WERI-Rb-1 (cell line): ENCODE results near the gene EPC1.
"Not testable (repeated sequence)": the region's sequence is repeated elsewhere in the genome, so short reads cannot be mapped to it uniquely, and the experiment has no call there.

Experiments used
- DNase-seq: peaks from one replicate; pipeline ENCODE4 v3.0.0-alpha.2; 2020
- H3K27ac ChIP-seq: fragments of 250-450 bp; sonication (Bioruptor Pico); 2 replicates; pipeline ENCODE4 v1.5.1; 2020; ENCODE audit warnings: mild to moderate bottlenecking, moderate library complexity
- H3K27me3 ChIP-seq: fragments of 250-450 bp; sonication (Bioruptor Pico); 2 replicates; pipeline ENCODE4 v1.5.1; 2021; ENCODE audit warnings: mild to moderate bottlenecking, low read depth, moderate library complexity; ENCODE audit not compliant: insufficient read depth, severe bottlenecking
- H3K36me3 ChIP-seq: fragments of 250-450 bp; sonication (Bioruptor Pico); 2 replicates; pipeline ENCODE4 v1.5.1; 2020; ENCODE audit warnings: mild to moderate bottlenecking, moderate library complexity
- H3K4me3 ChIP-seq: 2 replicates; pipeline ENCODE4 v1.5.1; 2011; ENCODE audit warnings: low read depth, mild to moderate bottlenecking, control low read depth, low read length
- H3K9me3 ChIP-seq: fragments of 250-450 bp; sonication (Bioruptor Pico); 2 replicates; pipeline ENCODE4 v1.5.1; 2021; ENCODE audit warnings: mild to moderate bottlenecking, moderate library complexity; ENCODE audit not compliant: severe bottlenecking
- CTCF ChIP-seq: IDR thresholded peaks from 2 replicates; pipeline ENCODE4 v1.5.1; 2011; ENCODE audit warnings: low read depth, mild to moderate bottlenecking, control low read depth, inconsistent platforms, low read length

Gene EPC1

DNA sequence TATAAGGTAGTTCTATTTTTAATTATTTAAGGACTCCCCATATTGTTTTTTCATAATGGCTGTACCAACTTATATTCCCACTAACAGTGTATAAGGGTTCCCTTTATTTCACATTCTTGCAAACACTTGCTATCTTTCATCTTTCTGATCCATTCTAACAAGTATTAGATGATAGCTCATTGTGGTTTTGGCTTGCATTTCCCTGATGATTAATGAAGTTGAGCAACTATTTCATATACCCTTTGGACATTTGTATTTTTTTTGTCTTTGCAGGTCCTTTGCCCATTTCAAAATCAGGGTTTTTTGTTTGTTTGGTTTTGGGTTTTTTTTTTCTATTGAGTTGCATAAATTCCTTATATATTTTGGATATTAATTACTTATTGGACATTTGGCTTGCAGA is 107.2 kb downstream of the EPC1 start:
- H3K36me3 ChIP-seq: no peaks in the 10 kb centered on the region
- no peak for DNase-seq
- no peaks in the 10 kb centered on the region for H3K27me3 ChIP-seq
- no peak overlapping the region for H3K27ac ChIP-seq
- H3K4me3 ChIP-seq: no peak overlapping the region
- TF ChIP-seq CTCF: no peak
- no peaks in the 10 kb centered on the region for H3K9me3 ChIP-seq

- Histone ChIP-seq H3K4me3 (no peak overlapping the region), H3K36me3 (no peaks in the 10 kb centered on the region), H3K27me3 (no peaks in the 10 kb centered on the region), H3K27ac (no peak overlapping the region), H3K9me3 (no peaks in the 10 kb centered on the region)
- no peak for TF ChIP-seq CTCF
- DNase-seq: no peak
These were observed 109.2 kb downstream of the EPC1 start for GRCh38 chr10:32237644-32238345.

- Histone ChIP-seq H3K27ac (no peak overlapping the region), H3K27me3 (no peaks in the 10 kb centered on the region), H3K36me3 (no peaks in the 10 kb centered on the region), H3K4me3 (no peak overlapping the region), H3K9me3 (no peaks in the 10 kb centered on the region)
- TF ChIP-seq CTCF: no peak
- DNase-seq: no peak
These were observed 112.5 kb downstream of the EPC1 start for GRCh38 chr10:32234471-32234870.

GRCh38 chr10:32233375-32233774 is 113.6 kb downstream of the EPC1 start:
- not testable (repeated sequence) for H3K4me3 ChIP-seq, H3K36me3 ChIP-seq, DNase-seq, H3K9me3 ChIP-seq, H3K27me3 ChIP-seq, H3K27ac ChIP-seq

- Histone ChIP-seq H3K9me3 (no peaks in the 10 kb centered on the region), H3K36me3 (no peaks in the 10 kb centered on the region), H3K27ac (no peak overlapping the region), H3K4me3 (no peak overlapping the region), H3K27me3 (no peaks in the 10 kb centered on the region)
- TF ChIP-seq CTCF: no peak
- no peak for DNase-seq
These were observed 114.6 kb downstream of the EPC1 start for GRCh38 chr10:32232378-32232777.

- H3K9me3 ChIP-seq, H3K36me3 ChIP-seq, DNase-seq, H3K4me3 ChIP-seq, H3K27me3 ChIP-seq, H3K27ac ChIP-seq: not testable (repeated sequence)
These were observed 117.2 kb downstream of the EPC1 start for GRCh38 chr10:32229788-32230187.

DNA sequence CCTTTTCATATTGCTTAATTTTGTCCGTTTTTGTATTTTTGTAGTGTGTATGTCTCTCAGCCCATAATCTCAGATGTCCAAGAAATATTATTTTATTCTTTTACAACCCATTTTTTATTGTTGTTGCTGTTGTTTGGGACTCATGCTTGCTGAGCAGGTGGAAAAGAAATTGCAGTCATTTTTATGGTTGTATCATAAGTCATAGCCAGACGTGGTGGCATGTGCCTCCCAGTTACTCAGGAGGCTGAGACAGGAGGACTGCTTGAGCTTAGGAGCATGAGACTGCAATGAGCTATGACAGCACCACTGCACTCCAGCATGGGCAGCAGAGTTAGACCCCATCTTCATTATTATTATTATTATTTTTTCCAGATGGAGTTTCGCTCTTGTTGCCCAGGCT is 117.8 kb downstream of the EPC1 start:
- Histone ChIP-seq H3K27me3 (no peaks in the 10 kb centered on the region), H3K27ac (no peak overlapping the region), H3K36me3 (no peaks in the 10 kb centered on the region), H3K9me3 (no peaks in the 10 kb centered on the region), H3K4me3 (no peak overlapping the region)
- TF ChIP-seq CTCF: no peak
- no peak for DNase-seq
